ENCODE results near the gene IRX4. TPM values are rescaled to one million over a fixed set of nuclear protein-coding genes. Genes with fewer than 3 reads are reported as not detected.

Gene IRX4
- total and polyA plus RNA-seq, 2 donors (not counting 1 experiment from before 2014, with no cell fraction given) = not detected

GRCh38 chr5:1833264-1834021, 49.3 kb downstream of the IRX4 start:
- no peak for DNase-seq (ENCODE audit: low read depth in 2 of 2)
- Histone ChIP-seq H3K9ac (ENCODE audit: insufficient read depth, low read length) (no peak overlapping the region), H2AFZ (ENCODE audit: low read length) (no peak overlapping the region), H3K27ac (ENCODE audit: insufficient read depth, low read length) (no peak overlapping the region), H3K4me3 (replicated peaks in 1 of 4; ENCODE audit: control extremely low read depth in 1 of 4, insufficient read depth in 1 of 4, low read depth in 3 of 4, low read length in 4 of 4) (no peak overlapping the region), H3K79me2 (ENCODE audit: control insufficient read depth, insufficient read depth, low read length) (no peaks in the 10 kb centered on the region), H3K27me3 (ENCODE audit: control insufficient read depth, insufficient read depth, low read length) (peaks cover 7% of the 10 kb centered on the region), H3K36me3 (ENCODE audit: control insufficient read depth, insufficient read depth, low read length) (no peaks in the 10 kb centered on the region), H4K20me1 (ENCODE audit: control insufficient read depth, extremely low read depth, insufficient read depth, low read length) (no peaks in the 10 kb centered on the region), H3K9me3 (ENCODE audit: control insufficient read depth, insufficient read depth, low read depth, low read length) (no peaks in the 10 kb centered on the region), H3K4me2 (ENCODE audit: extremely low read depth, insufficient read depth, low read length) (no peak overlapping the region), H3K4me1 (ENCODE audit: control insufficient read depth, extremely low read depth, insufficient read depth, low read length) (no peaks in the 10 kb centered on the region)
- no peak for TF ChIP-seq EZH2 (IDR thresholded peaks at IDR 0.05; ENCODE audit: low read length, missing control alignments)
- no peak for TF ChIP-seq CTCF (conservative IDR thresholded peaks at IDR 0.05 in 1 of 2, IDR thresholded peaks at IDR 0.05 in 1 of 2; ENCODE audit: low read depth in 1 of 2, low read length in 2 of 2)

- no peaks in the 10 kb centered on the region for H3K79me2 ChIP-seq (ENCODE audit: control insufficient read depth, insufficient read depth, low read length)
- DNase-seq (ENCODE audit: low read depth in 2 of 2) = no peak
Measured at GRCh38 chr5:1832511-1833250, 50.0 kb downstream of the IRX4 start.

More at GRCh38 chr5:1832511-1833250, 50.0 kb downstream of the IRX4 start:
- Histone ChIP-seq H3K27ac (ENCODE audit: insufficient read depth, low read length) (no peak overlapping the region), H2AFZ (ENCODE audit: low read length) (no peak overlapping the region), H3K4me1 (ENCODE audit: control insufficient read depth, extremely low read depth, insufficient read depth, low read length) (no peaks in the 10 kb centered on the region), H3K27me3 (ENCODE audit: control insufficient read depth, insufficient read depth, low read length) (peaks cover 7% of the 10 kb centered on the region), H3K9me3 (ENCODE audit: control insufficient read depth, insufficient read depth, low read depth, low read length) (no peaks in the 10 kb centered on the region), H3K4me2 (ENCODE audit: extremely low read depth, insufficient read depth, low read length) (no peak overlapping the region), H3K36me3 (ENCODE audit: control insufficient read depth, insufficient read depth, low read length) (no peaks in the 10 kb centered on the region), H3K9ac (ENCODE audit: insufficient read depth, low read length) (no peak overlapping the region), H4K20me1 (ENCODE audit: control insufficient read depth, extremely low read depth, insufficient read depth, low read length) (no peaks in the 10 kb centered on the region), H3K4me3 (replicated peaks in 1 of 4; ENCODE audit: control extremely low read depth in 1 of 4, insufficient read depth in 1 of 4, low read depth in 3 of 4, low read length in 4 of 4) (no peak overlapping the region)
- no peak for TF ChIP-seq EZH2 (IDR thresholded peaks at IDR 0.05; ENCODE audit: low read length, missing control alignments)
- no peak for TF ChIP-seq CTCF (conservative IDR thresholded peaks at IDR 0.05 in 1 of 2, IDR thresholded peaks at IDR 0.05 in 1 of 2; ENCODE audit: low read depth in 1 of 2, low read length in 2 of 2)

All from fibroblast of lung (primary cell).